ENCODE data around the gene ITGA11.

Gene ITGA11

GRCh38 chr15:68444336-68444735 lies 12.4 kb upstream of the ITGA11 start:
- no peak for DNase-seq

DNA sequence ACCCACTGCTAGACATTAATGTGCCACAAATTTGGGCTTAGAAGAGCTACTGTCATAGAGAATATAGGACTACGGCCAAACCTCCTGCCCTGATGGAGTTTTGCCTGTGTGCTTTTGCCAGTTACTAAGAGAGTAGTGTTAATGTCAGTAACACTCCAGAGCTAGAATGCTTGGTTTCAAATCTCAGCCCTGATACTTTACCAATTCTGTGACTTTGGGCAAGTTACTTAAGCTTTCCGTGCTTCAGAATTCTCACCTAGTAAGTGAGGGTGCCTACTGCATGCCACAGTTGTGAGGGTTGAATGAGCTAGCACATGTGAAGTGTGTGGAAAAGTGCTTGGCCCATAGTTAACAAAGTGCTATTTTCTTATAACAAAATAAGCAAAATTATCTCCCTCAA lies 10.9 kb upstream of the ITGA11 start:
- no peak for DNase-seq

DNA sequence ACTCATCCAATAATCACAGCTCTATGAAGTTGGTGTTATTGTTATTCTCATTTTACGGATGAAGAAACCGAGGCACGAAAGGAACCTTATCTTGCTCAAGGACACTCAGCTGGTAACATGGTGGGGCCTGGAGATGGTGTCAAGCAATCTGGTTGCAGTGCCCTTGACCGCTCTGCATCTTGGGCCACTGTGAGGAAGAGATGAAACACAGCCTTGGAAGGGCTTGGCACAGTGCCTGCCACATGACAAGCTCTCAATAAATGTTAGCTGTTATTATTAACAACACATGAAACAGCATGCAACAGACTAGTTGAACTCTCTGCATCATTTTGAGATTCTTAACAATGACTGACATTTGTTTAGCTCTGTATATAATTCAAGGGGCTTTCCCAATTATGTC lies 10.1 kb upstream of the ITGA11 start:
- DNase-seq = no peak

GRCh38 chr15:68441045-68441743 lies 9.2 kb upstream of the ITGA11 start:
- no peak for DNase-seq

DNA sequence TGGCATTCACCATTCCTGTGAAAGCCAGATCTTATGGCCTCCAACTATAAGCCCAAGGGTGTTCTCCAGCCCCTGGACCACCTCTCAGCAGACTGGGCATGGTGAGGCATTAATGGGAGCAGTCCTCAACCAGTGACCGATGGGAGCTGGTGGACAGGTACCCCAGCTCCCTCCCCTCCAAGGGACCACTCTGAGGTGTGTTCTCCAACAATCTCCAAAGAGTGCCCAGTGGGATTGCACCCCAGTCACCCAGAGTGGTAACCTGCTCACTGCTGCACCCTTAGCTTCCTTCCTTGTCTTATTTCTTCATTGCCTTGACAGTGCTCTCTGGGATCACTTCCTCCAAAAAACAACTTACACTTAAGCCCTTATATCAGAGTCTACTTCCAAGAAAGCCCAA lies 8.2 kb upstream of the ITGA11 start:
- no peak for DNase-seq

DNA sequence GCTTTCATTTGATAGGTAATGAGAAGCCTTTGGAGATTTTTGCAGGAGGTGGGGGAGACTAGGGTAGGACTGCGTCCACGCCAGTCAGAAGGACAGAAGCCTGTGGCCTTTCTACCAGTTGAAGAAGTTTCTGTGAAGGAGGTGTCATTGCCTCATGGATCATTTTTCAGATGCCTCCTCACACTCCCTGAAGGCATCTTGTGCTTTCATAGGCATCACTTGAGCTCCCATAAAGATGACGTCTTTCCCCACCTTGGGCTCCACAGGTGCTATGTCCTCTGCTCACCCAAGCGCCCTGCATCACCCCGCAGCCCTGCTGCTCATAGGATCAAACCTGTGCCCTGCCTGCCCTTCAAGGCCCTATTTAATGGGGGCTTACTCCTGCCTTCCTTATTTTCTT lies 7.5 kb upstream of the ITGA11 start:
- no peak for DNase-seq

DNA sequence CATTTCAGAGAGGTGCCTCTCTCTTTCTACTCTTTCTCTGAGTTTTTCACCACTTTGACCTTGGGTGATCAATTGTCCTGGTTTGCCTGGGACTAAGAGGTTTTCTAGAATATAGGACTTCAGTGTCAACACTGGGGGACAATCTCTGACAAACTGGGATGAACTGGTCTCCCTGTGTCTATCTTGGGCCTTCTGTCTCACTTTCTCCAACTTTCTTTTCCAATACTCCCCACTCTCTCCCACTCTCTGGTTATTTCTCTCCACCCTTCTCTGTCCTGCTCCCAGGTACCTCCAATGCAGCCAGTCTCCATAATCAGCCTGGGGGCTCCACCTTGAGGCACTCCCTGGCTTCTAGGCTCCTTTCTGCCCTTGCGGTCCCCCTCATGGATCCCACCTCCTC lies 4.7 kb upstream of the ITGA11 start:
- DNase-seq = no peak

DNA sequence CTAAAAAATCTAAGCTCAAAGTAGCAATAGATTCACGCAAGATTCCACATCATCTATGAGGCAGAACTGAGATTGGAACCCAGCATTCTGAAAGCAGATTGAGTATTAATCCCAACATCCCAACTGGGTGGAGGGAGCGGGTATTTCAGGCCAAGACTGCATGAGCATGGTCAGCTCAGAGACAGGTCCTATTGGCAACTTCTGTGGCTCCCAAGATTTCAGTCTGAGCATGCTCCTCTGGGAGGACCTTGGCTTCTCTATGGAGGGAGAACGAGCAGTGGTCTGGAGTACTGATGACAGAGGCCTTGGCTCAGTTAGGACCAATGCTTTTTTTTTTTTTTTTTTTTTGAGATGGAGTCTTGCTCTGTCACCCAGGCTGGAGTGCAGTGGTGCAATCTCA lies 4.0 kb upstream of the ITGA11 start:
- no peak for DNase-seq

- DNase-seq = no peak
Measured at GRCh38 chr15:68434021-68434420, 2.1 kb upstream of the ITGA11 start.

DNA sequence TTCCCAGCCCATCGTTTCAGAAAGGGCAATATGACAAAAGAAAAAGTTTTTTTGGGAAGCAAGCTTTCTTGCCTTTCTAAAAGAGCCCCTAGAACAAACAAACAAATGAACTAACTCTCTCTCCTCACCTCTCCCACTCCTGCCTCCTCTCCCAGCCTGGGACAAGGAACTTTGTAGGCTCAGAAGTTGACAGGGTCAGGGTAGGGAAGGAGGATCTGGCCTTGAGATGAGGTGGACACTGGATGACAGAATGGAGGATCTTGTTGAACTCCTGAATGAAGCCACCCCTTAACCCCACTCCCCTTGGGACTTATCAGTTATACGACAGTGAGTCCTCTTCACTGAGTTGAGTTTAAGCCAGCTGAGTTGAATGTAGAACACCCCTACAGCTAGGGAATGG lies 1.6 kb upstream of the ITGA11 start:
- DNase-seq = no peak

DNA sequence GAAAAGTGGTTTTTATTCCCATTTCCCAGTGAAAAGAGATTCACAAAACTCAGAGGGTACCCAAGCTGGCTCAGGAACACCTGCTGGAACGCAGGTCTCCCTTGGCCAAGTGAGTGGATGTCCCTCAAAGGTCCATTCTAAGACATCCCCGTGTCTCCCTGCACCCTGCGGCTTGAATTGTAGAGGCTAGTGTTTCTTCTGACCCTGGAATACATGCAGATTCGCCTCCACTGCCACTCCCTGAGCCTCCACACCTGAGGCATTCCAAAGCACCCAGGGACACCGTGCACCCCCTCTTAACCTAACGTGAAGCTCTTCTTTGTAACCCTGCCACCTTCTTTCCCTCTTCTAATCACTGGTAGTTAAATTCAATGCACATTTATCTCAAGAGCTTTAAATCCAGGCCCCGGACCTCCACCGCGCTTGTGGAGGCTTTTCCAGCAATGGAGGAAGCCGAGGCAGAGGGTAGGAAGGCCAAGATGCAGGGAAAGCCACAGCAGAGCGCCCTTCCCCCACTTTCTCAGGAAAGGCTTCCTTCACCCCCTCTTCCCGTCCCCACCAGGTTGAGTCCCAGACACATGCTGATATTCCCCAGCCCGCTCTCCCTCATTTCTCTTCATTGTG lies 590 bp upstream of the ITGA11 start:
- DNase-seq = no peak

DNA sequence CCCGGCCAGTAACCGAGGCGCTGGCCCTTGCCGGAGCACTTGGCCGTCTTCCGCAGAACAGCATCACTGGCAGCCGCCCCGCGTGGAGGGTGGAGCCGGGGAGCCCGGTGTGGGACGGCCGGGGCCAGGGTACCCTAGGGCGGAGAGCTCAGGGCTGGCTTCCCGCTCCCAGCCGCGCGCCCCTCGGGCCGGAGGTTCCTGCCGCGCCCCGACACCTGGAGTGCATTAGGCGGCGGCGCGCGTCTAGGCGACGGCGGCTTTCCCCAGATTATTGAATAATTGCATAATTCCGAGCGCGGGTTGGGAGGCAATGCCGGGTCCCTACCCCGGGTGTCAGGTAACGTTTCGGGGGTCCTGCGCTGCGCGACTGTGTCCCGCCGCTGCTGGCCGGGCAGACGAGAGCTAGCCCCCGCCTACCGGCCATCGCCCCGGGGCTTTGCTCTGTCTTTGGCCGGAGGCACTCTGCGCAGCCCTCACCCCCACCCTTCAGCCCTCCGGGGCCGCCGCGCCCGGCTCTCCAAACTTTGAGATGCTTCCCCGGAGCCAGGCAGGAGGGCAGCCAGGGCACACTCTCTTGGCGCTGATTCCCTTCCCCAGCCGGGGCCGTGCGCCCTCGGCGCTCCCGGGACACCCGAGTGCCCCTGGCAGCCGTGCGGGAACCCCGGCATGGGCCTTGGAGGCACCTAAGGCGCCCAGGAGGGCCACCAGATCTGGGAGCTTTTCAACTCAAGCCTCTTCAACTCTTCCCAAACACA lies 749 bp downstream of the ITGA11 start:
- DNase-seq = no peak

- no peak for DNase-seq
Measured at GRCh38 chr15:68430471-68431036, 1.4 kb downstream of the ITGA11 start.

- no peak for DNase-seq
Measured at GRCh38 chr15:68429691-68430470, 2.1 kb downstream of the ITGA11 start.

DNA sequence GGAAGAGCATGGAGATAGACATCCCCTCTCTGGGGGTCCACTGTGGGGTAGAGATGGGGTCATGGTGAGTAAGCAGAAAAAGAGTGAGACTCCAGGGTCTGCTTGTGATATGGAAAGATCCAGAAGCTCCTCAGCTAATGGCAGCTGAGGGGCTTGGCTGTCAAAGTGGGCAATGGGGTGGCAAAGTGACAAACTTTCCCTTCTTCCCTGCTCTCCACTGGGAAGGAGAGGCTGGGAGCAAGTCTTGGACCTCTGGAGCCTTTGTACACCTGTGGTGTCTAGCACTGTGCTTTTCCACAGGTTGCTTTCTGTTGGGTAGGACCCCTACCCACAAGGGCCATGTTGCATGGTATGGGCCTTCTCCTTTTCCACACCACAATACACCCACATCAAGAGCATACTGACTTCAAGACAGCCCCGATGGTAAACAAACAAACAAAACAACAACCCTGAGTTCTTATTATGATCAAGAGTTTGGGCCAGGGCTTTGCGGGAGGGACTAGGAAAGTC lies 3.5 kb downstream of the ITGA11 start:
- no peak for DNase-seq

- DNase-seq = no peak
Measured at GRCh38 chr15:68427963-68428362, 4.0 kb downstream of the ITGA11 start.

DNA sequence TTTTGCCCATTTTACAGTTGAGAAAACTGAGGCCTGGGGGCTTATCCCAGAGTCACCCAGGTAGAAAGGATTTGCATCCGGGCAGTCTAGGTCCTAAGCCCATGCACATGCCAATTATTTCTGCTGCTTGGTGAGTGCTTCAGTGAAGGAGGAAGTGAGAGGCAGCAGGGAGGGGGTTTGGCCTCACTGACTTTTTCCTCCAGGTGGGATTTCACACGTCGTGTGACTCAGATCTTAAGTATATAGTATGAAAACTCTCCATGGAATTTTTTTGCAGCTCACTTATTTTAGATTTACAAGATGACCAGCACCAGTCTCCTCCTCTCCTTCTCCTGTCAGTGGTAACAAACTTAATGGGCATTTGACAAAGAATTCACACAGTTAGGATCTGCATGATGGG lies 4.6 kb downstream of the ITGA11 start:
- DNase-seq = no peak

DNA sequence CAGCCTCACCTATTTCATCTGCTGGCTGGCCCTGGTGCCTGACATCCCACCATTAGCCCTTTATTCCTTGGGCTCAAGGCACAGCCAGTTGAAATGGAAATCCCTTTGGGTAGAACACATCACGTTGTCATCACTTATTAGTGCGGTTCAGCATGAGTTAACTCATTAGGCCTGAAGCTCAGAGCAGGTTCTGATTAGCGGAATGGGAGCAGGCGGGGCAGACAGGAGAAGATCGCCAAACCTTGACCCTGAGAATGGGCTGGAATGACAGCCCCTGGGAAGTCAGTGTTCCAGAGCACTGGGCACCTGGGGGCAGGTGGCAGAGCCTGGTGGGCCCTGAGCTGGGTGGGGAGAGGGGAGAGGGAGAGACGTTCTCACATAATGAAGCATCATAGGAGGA lies 5.8 kb downstream of the ITGA11 start:
- DNase-seq = no peak

GRCh38 chr15:68425428-68426060 lies 6.4 kb downstream of the ITGA11 start:
- DNase-seq = no peak

- DNase-seq = no peak
Measured at GRCh38 chr15:68424754-68425390, 7.1 kb downstream of the ITGA11 start.

- DNase-seq = no peak
Measured at GRCh38 chr15:68423359-68424296, 8.3 kb downstream of the ITGA11 start.

Measured in CD4-positive, alpha-beta T cell treated with Interleukin-12 subunit alpha and Interleukin-12 subunit beta, for 1 hour (primary cell).